ENCODE results near the gene ADGRD2.

The ADGRD2 gene

DNA sequence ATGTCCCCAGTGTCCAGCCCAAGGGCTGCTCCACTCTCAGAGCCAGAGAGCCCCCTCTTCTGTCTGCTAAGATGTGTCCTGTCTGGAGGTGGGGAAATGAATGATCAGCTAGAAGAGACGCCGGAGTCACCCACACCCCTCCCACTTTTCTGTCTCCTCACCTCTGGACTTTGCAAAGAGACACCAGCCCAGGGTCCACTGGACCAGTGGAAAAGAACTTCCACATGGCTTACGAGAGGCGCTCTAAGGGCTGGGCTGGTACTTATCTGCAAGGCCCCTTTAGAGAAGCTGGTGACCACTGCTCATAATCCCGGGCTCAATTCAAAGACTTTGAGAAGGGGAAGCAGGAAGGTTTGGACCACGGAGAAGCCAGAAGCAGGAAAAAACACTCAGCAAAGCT, 47.8 kb downstream of the ADGRD2 start:
- DNase-seq (ENCODE audit: low spot score): no peak

DNA sequence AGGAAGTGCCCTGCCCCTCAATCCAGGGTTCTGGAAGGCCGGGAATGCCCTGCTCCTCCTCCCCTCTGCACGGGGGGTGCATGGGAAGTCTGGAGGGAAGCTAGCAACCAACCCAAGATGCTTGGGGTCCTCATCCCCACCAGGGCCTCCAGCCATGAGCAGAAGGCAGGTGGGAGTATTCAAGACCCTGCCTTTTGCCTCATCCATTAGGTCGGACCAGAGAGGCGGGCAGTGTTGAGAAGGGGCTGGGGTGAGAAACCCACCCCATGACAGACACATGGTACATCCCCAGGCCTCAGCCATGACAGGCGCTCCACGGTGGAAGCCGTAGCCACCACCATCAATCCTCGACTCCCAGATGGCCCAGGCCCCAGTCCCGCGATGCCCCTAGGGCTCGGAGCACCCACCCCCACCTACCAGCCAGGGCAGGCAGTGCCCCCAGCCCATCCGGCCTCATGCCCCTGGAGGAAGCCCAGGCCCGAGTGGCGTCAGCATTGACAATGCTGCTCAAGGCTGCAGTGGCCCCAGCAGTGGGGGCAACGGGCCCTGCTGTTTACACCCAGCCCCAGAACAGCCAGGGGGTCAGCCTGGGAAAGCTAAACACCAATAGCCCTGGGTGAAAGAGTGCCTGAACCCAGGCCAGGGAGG, 48.4 kb downstream of the ADGRD2 start:
- no peak for DNase-seq (ENCODE audit: low spot score)

DNA sequence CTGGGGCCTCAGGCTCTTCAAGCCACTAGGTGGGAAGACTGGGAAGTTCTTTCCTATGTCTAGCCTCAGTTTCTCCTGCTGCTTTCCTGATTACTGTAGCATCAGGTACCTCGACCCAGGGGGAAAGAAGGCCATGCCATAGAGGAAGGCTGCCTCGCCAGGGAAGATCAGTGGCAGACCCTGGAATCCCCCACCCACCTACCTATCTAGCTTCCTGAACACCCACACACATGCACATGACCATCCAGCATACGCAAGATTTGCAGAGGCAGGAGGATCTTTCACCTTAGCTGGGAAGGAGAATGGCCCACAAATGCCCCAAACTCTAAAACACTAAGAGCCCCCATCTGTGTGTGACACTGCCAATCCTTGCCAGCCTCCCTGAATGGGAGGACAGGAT, 49.0 kb downstream of the ADGRD2 start:
- DNase-seq (ENCODE audit: low spot score): no peak

DNA sequence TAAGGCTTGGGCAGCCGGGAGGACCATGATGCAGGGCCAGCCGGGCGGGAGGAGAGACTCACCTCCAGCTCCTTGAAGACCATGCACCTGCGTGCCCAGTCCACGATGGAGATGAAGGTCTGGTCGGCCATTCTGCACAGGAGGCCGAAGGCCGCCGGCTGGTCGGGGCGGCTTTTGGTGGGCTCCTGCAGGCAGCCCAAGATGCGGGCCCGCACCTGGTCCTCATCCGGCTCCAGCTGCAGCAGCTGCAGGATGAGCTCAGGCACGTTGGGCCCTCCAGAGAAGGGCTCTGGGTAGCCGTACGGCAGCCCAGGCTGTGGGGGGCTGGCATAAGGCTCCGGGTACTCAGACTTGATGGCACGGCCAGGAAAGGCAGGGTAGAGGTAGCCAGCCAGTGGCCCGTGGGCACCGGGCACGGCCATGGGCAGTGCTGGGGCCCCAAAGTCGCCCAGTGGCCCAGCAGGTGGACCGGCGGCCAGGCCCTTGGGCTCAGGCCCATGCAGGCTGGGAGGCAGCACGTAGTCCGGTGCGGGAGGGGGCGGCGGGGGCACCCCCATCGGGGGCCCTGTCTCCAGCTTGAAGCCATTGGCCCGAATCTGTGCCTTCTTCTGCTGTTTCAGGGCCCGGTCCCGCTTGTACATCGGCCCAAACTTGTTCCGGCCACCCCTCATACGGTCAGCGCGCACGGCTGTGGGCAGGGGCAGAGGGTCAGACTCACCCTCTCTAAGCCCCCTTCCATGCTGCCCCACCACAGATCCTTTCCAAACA, 50.0 kb downstream of the ADGRD2 start:
- DNase-seq (ENCODE audit: low spot score): no peak

DNA sequence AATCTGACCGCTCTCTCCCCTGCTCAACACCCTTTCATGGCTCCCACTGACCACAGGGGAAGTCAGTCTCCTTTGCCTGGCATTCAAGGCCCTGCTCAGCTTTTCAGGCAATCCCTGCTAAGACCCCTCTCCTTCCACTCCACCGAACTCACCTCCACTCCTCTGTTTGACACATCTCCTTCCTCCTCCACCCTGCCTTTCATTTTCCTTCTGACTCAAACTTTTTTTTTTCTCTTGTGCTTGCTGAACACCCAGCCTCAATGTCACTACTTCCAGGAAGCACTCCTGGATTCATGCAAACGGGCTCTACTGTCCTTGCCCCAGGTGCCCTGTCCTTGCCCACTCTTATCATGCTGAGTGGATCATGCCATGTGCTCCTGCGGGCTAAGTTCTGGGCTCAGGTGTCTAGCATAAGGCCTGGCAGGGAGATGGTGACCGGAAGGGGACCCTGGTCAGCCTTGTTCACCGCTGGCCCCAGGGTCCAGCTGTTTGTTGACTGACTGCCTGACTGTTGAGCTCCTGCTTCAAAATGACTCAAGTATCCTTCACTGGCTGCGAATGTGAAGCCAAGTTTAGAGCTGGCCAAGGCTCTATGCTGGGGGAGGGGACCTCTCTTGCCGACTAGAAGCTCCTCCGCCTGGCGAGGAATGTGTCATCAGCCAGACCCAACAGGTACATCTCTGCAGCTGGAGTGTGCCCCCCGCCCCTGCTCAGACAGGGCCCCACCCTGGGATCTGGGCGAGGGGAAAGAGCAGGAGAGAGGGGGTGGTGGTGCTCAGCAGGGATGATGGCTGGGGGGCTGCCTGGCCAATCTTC, 50.8 kb downstream of the ADGRD2 start:
- no peak for DNase-seq (ENCODE audit: low spot score)

DNA sequence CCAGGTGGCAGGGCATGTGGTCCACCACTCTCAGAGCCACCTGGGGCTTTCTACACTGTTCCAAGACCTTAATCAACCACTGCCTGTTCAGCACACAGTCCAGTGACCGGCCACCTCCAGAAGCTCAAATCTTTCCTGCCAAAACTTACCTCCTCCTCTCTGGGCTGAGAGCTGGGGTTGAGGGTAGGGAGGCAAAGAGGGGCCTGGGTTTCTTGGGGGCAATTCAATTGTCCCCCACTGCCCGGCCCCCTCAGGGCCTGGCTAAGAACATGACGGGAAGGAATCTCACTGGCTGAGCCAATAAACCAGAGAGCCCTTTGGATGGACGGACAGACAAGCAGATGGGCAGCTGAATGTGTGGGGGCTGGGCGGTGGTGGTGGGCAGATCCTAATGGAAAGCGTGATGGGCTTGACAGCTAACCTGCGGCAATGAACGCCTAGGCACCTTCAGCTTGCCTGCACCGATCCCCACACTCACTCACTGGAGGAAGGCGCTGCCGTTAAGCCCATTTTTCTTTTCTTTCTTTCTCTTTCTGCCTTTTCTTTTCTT, 51.6 kb downstream of the ADGRD2 start:
- no peak for DNase-seq (ENCODE audit: low spot score)

DNA sequence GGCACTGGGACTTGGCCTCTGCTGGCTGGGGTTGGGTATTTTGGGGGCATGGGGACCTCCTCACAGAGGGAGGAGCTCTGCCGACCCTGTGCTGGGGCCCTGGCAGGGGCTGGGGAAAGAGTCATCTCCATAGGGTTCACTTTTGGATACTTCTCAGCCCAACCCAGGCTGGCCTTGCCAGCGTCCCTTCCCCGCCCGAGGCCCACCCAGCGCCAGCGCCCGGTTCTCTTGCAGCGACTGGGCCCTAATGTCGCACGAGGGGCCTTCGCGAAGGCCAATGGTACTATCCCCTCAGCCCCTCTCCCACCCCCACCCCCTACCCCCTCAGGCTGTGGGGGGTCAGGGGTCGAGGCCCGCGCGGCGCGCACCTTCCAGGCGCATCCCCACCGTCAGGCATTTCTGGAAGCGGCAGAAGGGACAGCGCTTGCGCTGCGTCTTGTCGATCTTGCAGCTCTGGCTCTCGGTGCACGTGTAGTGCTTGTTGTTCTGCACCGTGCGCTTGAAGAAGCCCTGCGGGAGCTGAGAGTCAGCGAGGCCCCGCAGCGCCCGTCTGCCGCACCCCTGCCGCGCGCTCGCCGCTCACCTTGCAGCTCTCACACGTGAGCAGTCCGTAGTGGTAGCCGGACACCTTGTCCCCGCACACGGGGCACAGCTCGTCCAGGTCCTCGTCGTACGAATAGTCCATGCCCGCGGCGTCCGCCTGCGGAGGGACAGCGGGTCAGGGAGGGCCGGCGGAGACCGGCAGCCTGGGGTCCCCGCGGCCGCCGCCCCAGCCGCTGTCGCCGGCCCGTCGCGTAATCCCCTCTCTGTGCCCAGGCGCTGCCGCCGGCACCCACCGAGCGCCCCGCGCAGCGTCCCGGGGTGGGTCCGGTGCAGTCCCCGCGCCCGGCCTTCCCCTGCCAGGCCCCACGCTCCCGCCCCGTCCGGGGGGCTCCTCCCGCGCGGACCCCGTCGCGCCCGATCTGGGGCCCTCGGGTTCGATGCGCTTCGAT, 52.8 kb downstream of the ADGRD2 start:
- DNase-seq (ENCODE audit: low spot score): no peak

DNA sequence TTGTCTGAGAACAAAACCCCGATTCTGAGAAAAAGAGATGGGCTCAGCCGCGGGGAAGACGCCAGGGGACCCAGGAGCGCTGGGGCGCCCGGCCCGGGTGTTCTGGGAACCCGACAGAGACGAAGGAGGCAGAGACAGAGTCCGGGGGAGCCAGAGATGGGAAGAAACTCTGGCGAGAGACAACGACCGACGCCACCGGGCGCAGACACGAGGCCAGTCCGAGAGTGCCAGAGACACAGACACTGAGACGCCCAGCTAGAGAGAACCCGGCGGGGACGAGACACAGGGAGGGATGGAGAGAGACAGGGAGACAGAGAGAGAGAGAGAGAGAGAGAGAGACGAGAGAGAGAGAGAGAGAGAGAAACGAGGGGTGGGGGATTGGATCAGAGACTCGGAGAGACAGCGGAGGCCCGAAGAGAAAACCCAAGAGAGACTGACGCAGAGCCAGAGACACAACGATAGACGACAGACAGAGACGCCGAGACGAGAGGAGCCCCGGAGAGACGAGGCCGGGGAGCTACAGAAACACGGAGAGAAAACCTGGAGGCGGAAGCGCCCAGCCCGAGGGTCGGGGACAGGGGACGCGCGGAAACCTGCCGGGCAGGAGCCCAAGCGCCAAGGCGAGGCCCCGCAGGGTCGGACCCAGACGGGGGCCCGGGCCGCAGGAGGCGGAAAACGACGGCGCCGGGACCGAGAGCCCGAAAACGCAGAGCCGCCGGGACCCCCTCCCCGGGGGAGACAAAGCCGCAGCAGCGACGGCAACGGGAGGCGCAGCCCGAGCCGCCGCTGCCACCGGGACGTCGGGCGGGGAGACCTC, 53.7 kb downstream of the ADGRD2 start:
- no peak for DNase-seq (ENCODE audit: low spot score)

DNA sequence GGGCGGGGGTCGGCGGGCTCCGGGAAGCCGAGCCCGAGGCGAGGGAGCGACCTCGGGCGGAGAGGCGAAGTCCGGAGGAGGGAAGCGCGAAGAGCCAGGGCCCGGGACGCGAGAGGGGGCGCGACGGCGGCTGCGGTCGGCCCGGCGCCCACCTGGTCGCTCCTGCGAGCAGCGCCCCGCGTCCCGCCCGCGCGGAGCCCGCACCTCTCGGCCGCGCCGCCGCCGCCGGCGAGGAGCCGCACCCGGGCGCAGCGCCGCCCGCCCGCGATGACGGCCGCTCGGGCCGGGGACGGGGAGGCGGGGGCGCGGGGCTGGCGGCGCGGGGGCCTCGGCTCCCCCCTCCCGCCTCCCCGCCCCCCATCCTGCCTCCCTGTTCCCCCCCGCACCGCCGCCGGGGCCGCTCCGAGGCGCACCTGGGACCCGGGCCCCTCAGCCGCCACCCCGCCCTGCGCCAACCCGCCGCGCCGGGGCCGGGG, 54.3 kb downstream of the ADGRD2 start:
- no peak for DNase-seq (ENCODE audit: low spot score)

DNA sequence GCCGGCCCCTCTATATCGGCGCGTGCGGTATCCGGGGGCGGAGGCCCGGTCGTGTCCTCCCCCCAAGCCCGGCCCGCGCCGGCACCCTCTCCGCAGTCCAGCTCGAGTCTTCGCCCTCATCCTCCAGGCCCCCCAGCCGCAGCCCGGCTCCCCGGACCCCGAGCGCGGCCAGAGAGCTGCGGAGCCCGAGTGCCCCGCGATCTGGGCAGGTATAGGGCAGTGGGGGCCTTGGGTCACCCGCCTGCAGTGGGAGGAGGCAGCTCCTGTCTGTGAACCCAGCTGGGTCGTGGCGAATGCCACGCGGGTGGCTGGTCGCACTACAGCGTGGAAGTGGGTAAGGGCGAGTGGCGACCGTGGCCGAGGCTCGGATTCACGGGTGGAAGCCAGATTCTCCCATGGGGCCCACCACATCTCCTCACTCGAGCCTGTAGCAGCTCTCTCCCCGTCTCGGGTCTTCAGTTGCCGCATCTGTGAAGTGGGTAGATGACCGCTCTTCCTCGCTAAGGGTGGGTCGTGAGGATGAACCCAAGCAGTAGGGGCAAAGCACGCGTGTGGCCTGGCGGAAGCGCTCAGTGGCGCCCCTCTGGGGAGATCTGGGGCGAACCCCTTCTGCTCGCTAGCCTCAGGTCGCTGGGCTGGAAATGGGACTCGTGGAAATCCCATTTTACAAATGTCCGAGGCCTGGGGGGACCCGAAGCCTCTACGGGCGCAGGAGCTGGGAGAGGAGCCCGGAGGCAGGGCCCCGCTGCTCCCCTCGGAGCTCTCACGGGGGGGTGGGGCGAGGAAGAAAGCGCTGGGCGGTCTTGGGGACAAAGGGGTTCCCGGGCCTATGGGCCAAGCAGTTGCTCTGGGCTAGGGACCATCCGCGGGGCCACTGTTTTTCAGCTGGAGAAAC, 55.0 kb downstream of the ADGRD2 start:
- no peak for DNase-seq (ENCODE audit: low spot score)

DNA sequence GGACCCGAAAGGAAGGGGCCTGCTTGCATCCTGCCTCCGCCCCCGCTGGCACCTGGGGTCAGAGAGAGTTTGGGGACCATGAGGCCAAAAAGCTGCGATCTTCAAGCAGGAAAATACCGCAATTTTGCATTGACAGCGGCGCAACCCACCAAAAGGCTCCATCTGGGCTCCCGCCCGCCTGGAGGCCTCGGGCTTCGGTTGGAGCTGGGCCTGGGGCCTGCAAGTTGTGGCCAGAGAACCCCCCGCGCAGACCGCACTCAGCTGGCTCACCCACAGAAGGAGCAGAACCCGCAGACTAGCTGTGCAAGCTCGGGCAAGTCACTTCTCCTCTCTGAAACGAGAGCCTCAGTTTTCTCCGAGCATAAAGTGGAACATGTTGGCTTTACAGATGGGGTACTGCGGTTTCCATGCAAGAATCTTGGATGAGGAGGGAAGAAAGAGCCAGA, 55.7 kb downstream of the ADGRD2 start:
- no peak for DNase-seq (ENCODE audit: low spot score)

DNA sequence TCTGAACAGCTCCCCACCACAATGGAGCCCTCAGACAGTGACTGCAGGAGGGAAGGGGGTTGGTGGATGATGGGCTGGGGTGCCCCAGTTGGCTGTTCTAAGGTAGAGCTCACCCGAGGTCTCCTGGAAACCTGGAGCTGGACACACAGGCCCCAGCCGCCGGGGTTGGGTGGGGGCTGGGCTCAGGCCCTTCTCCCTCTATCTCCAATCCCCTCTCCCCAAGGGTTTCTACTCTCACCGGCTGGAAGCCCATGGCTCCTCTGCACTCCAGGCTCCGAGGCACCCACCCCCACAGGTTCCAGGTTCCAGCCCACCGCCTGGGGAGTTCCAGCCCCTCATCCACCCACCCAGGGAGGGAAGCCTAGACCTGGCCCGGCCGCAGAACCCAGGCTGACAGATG, 56.2 kb downstream of the ADGRD2 start:
- DNase-seq (ENCODE audit: low spot score): no peak

DNA sequence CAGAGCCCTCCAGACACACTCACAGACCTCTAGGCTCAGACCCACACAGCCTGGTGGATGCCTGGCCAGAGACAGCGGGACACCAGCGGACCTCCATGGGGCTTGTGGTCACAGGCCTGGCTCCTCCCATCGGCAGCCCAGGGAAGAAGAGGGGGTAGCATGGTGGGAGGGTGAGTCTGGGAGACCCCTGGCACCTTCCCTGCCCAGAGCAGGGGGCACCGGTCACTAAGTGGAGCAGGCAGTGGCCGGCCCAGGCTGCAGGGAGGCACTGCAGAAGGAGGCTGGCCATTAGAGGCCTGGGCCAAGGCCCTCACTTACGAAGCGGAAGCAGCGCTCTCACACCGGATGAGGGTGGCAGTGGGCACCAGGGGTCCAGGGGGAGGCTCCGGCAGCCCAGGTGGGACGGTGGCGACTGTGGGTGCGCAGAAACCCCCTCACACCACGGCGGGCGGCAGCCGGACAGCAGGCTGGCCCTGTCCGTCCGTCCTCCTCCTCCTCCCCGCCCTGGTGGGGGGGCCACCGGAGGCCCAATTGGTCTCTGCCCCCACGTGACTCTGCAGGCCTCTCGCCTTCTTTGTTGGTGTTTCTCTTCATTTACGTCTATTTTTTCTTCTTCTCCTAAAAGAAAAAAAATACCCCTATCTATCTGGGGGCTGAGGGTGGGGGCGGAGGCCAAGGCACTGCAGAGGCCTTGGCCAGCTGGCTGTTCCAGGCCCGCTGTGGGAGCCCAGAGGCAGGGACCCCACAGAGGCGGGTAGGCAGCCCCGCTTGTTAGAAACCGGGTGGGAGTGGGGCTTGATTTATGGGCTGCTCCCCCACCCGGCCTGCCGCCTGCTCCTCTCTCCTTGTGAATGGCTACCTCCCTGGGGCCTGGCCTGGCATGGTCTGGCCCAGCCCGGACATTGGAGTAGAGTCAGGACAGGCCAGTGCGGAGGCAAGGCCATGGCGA, 57.0 kb downstream of the ADGRD2 start, which contains the start of gene NR5A1:
Gene NR5A1 (minus strand): TSS at position 469 of the 949 bp plus-strand sequence. CDS start 4,004 bp downstream, outside the sequence.
- no peak for DNase-seq (ENCODE audit: low spot score)

DNA sequence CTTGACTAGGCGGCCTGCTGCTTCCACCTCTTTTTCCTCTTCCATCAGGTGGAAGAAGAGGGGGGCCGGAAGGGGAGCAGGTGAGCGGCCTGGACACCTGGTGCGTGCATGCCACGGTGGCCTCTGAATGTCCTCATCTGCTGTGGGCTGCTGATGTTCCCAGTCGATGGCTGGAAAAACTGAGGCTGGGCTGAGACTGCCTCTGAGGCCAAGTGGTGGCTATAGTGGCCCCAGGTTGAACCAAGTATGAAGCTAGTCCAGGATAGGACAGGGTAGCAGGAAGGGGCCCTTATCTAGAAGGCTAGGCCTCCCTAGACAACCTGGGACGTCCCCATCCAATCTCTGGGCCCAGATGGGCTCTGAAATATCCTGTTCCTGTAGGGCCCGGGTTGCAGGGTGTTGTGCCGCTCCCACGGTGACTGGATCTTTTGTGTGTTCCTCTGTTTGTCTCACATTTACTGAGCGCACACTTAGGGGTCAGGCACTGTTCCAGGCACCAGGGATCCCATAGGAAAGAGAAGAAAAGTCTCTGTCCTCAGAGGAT, 57.7 kb downstream of the ADGRD2 start:
- DNase-seq (ENCODE audit: low spot score): no peak

DNA sequence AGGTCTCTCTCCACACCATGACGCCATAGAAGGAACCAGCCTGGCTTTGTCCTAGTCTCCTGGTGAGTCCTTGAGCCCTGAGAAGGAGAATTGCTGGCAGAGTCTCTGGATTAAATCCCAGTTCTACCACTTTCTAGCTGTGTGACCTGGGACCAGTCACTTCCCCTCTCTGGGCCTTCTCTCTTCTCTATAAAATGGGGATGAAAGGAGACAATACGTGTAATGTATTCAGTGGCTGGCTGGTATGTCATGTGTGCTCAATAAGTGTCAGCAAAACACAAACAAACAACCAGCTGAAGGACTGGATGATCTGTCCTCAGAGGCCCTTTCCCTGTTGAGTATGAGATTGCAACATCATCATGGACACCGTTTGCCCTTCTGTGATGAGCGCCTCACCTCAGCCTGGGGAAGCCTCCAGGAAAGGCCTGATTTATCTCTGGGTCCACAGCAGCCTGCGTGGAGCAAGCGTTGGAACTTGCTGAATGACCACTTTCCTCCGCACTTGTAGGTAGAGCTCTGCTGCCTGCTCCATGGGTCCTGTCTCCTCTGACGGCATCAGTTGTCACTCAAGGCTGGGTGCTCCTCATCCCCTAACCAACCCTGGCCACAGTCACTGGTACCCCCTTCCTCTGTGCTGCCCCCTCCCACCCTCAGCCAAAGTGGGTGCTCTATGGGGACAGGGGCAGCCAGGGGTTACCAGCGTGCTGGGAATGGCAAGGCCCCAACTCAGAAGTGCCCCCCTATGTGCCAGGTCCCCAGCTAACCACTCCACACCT, 60.6 kb downstream of the ADGRD2 start:
- no peak for DNase-seq (ENCODE audit: low spot score)

DNA sequence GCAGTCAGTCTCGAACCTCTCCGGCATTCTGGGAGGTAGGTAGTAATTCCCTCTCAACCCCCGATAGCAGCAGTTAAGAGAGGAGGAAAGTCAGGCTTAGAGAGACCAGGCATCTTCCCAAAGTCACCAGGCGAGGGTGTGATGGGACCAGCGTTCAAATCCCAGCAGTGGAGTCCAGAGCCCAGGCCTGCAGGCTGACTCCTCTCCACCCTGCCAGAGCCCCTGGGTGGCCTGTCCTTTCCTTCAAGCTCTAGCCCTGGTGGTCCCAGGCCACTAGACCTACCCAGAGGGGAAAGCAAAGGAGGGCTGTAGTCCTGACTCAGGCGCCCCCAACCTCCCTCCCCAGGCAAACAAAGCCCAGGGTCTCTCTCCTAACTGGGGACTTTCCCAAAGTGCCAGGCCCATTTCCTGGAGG, 61.2 kb downstream of the ADGRD2 start:
- no peak for DNase-seq (ENCODE audit: low spot score)

Data from COLO829 (cell line).